ENCODE data around the gene JAG1. TPM values are rescaled to one million over a fixed set of nuclear protein-coding genes. Genes with fewer than 3 reads are reported as not detected.

Gene JAG1
- total RNA-seq: under 1 TPM in 1 of 2 donors, not detected in 1; 0.98 TPM

- H3K9me3 Mint-ChIP-seq: no peaks in the 10 kb centered on the region
- H3K27ac Mint-ChIP-seq: peak within 1 kb of the TSS; percentile 50
- peak within 1 kb of the TSS; percentile 88 for H3K4me3 Mint-ChIP-seq
- H3K4me1 Mint-ChIP-seq: peaks cover 5% of the 10 kb centered on the region
- peaks cover 5% of the 10 kb centered on the region for H3K36me3 Mint-ChIP-seq (ENCODE audit: low read depth)
- ATAC-seq (replicated peaks): peak; percentile 79
- peaks cover 49% of the 10 kb centered on the region for H3K27me3 Mint-ChIP-seq
These were observed at the start of gene JAG1 for GRCh38 chr20:10673842-10674683. Gene JAG1 (minus strand): TSS chr20:10673999. CDS start chr20:10673530, 469 bp downstream.

DNA sequence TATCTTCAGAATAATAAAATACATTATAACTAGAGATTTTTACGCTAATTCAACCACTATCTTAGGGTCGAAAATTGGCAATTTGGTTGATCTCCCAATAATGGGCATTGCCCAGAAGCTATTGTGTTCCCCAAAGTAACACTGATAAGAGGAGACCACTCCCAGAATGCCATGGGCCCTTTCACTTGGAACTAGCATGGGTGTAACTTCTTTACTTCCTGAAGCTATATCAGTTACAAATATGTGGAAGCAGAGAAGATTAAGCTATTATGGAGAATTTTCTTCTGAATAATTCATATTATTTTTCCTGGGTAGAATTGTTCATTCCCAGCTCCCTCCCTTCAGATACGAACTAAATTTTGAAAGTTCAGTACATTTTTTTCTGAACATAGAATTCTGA is 48.2 kb upstream of the JAG1 start:
- H3K27ac Mint-ChIP-seq: no peak overlapping the region
- no peaks in the 10 kb centered on the region for H3K9me3 Mint-ChIP-seq
- no peaks in the 10 kb centered on the region for H3K4me1 Mint-ChIP-seq
- H3K36me3 Mint-ChIP-seq (ENCODE audit: low read depth): no peaks in the 10 kb centered on the region
- ATAC-seq (replicated peaks): no peak
- no peak overlapping the region for H3K4me3 Mint-ChIP-seq
- H3K27me3 Mint-ChIP-seq: peaks cover 55% of the 10 kb centered on the region

DNA sequence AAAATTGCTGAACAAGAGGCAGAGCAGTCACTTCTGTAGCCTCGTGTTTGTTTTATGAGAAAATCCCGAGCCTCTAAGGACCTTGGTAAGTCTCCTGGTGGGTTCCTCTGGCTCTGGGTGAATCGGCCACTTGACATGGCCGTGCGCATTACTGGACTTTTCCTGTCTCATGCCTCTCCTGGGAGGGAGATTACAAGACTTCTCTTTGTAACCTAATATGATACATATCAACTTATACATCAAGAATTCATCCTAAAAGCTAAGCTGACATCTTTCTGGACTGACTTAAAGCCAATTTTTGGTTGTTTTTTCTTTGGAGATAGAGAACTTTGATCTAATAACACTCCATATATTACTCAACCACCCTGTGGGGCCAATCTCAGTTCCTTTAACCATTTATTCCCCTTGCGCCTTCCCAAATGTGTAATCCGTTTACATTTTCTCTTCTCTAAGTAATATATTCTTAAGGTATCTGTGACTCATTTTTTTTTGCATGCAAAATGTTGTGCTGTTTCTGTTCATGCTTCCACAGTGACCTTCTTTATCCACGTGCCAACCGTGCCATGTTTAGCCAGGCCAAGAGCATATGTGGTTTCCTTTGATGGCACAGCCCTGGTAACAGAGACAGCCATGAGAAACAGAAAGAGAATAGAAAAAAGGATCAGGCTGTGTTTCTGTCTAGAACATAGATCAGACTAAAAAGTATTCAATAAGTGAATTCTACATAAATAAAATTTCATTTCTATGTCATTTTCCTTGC is 47.5 kb upstream of the JAG1 start:
- Mint-ChIP-seq H3K27ac (no peak overlapping the region), H3K9me3 (no peaks in the 10 kb centered on the region), H3K4me1 (no peaks in the 10 kb centered on the region), H3K4me3 (no peak overlapping the region), H3K36me3 (ENCODE audit: low read depth) (no peaks in the 10 kb centered on the region), H3K27me3 (peaks cover 52% of the 10 kb centered on the region)
- ATAC-seq (replicated peaks): no peak

GRCh38 chr20:10720565-10720964 is 46.8 kb upstream of the JAG1 start:
- H3K27me3 Mint-ChIP-seq: peaks cover 48% of the 10 kb centered on the region
- H3K27ac Mint-ChIP-seq: no peak overlapping the region
- no peak for ATAC-seq (replicated peaks)
- no peaks in the 10 kb centered on the region for H3K4me1 Mint-ChIP-seq
- no peak overlapping the region for H3K4me3 Mint-ChIP-seq
- no peaks in the 10 kb centered on the region for H3K9me3 Mint-ChIP-seq
- no peaks in the 10 kb centered on the region for H3K36me3 Mint-ChIP-seq (ENCODE audit: low read depth)

DNA sequence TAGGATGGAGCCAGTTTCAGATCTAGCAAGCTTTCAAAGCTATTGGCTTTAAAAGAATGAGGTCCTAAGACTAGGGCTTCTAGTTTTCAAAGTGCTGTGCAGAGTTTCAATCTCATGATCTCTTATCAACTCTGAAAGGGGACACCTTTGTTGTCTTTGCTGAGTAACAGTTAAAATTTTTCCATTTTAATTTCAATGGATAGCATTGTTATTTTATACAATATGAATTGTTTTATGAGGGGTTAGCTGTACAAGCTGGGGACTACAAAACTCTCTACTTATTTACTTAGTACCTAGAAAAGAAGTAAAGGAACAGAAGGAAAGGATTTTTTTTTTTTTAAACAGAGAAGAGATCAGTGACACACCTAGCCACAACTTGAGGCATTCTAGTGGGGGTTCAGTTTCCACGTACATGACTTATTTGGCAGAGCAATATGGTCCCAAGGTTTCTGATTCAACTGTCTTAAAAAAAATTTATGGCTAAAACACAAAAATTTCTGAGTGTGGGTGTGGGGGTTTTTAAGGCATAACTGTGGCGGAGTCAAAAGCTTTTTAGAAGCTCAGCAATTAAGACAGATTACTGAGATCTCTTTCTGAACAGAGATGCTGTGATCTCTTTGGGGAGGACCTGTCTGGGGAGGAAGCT is 46.1 kb upstream of the JAG1 start:
- no peak overlapping the region for H3K4me3 Mint-ChIP-seq
- ATAC-seq (replicated peaks): no peak

DNA sequence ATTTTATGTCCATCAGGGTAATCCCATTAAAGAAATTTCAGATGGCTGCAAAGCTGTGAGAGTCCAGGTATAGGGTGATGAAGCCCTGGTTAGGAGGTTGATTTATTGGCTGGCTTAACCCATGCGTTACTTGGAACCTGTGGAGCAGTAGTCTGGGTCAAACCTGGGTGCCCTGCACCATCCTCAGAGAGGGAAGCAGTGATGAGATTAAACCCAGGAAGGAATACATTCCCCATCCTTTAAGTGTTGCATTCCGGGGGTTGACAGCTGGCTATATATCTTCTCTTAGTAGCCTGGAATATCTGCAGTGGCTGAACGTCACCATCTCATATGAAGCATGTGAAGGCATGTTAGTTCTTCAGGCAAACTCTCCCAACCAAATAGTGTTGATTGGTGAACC is 44.9 kb upstream of the JAG1 start:
- no peaks in the 10 kb centered on the region for H3K4me1 Mint-ChIP-seq
- no peak overlapping the region for H3K4me3 Mint-ChIP-seq
- H3K36me3 Mint-ChIP-seq (ENCODE audit: low read depth): no peaks in the 10 kb centered on the region
- H3K27me3 Mint-ChIP-seq: peaks cover 37% of the 10 kb centered on the region
- no peak for ATAC-seq (replicated peaks)
- no peaks in the 10 kb centered on the region for H3K9me3 Mint-ChIP-seq
- no peak overlapping the region for H3K27ac Mint-ChIP-seq

More for the DNA sequence above, 46.1 kb upstream of the JAG1 start:
- Mint-ChIP-seq H3K36me3 (ENCODE audit: low read depth) (no peaks in the 10 kb centered on the region), H3K27ac (no peak overlapping the region), H3K27me3 (peaks cover 46% of the 10 kb centered on the region), H3K9me3 (no peaks in the 10 kb centered on the region), H3K4me1 (no peaks in the 10 kb centered on the region)

GRCh38 chr20:10716855-10717254 is 43.1 kb upstream of the JAG1 start:
- Mint-ChIP-seq H3K27me3 (peaks cover 25% of the 10 kb centered on the region), H3K4me1 (no peaks in the 10 kb centered on the region), H3K36me3 (ENCODE audit: low read depth) (no peaks in the 10 kb centered on the region), H3K27ac (no peak overlapping the region), H3K4me3 (no peak overlapping the region), H3K9me3 (no peaks in the 10 kb centered on the region)
- no peak for ATAC-seq (replicated peaks)

DNA sequence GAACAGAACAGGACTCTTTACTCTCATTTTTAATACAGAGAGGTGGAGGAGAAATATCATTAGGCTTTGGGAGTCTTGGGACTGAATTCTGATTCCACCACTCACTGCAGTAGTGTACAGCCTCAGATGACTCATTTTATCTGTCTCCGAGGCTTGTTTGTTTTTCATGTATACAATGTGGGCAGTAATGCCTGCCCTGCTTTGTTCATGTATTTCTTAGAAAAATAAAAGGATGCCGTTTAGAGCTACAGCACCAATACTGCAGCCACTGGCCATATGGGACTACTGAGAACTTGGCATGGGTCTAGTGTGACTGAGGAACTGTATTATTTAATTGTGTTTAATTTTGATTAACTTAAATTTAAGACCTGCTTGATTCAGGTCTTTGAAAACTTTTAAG is 41.2 kb upstream of the JAG1 start:
- Mint-ChIP-seq H3K4me3 (no peak overlapping the region), H3K27ac (no peak overlapping the region), H3K27me3 (peaks cover 16% of the 10 kb centered on the region), H3K9me3 (no peaks in the 10 kb centered on the region), H3K4me1 (no peaks in the 10 kb centered on the region), H3K36me3 (ENCODE audit: low read depth) (no peaks in the 10 kb centered on the region)
- no peak for ATAC-seq (replicated peaks)

- H3K9me3 Mint-ChIP-seq: no peaks in the 10 kb centered on the region
- no peaks in the 10 kb centered on the region for H3K4me1 Mint-ChIP-seq
- peaks cover 16% of the 10 kb centered on the region for H3K27me3 Mint-ChIP-seq
- no peak for ATAC-seq (replicated peaks)
- no peak overlapping the region for H3K4me3 Mint-ChIP-seq
- H3K36me3 Mint-ChIP-seq (ENCODE audit: low read depth): no peaks in the 10 kb centered on the region
- no peak overlapping the region for H3K27ac Mint-ChIP-seq
These were observed 40.6 kb upstream of the JAG1 start for GRCh38 chr20:10714236-10714975.

- Mint-ChIP-seq H3K27me3 (peaks cover 14% of the 10 kb centered on the region), H3K36me3 (ENCODE audit: low read depth) (no peaks in the 10 kb centered on the region), H3K9me3 (no peaks in the 10 kb centered on the region), H3K4me3 (no peak overlapping the region), H3K27ac (no peak overlapping the region), H3K4me1 (no peaks in the 10 kb centered on the region)
- no peak for ATAC-seq (replicated peaks)
These were observed 39.4 kb upstream of the JAG1 start for GRCh38 chr20:10713161-10713560.

DNA sequence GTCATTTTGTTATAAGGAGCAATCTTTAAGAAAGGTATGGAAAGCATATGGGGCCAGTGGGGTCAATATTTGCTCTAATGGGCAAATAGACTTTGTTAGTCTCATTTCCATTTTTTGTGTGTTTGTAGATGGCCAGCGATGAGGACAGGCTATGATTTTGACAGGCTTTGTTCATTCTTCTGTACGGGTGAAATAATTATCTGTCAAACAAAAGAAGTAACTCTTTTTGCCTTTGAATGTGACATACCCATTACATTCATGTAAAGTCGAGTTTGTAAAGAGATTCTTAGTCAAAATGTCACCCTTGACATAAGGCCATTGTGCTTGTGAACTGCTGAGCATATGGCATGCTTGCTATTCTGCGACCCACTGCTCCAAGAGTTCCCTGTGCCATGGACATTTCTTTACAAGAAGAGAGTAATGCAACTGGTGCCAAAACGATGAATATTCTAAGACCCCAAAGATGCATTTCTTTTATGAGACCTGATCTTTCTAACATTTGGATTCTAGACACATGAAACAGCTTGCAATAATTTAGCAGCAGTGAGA is 38.2 kb upstream of the JAG1 start:
- no peaks in the 10 kb centered on the region for H3K9me3 Mint-ChIP-seq
- H3K27me3 Mint-ChIP-seq: peaks cover 10% of the 10 kb centered on the region
- H3K4me3 Mint-ChIP-seq: no peak overlapping the region
- H3K27ac Mint-ChIP-seq: no peak overlapping the region
- H3K4me1 Mint-ChIP-seq: no peaks in the 10 kb centered on the region
- ATAC-seq (replicated peaks): no peak
- no peaks in the 10 kb centered on the region for H3K36me3 Mint-ChIP-seq (ENCODE audit: low read depth)

- Mint-ChIP-seq H3K27me3 (peaks cover 9% of the 10 kb centered on the region), H3K9me3 (no peaks in the 10 kb centered on the region), H3K36me3 (ENCODE audit: low read depth) (no peaks in the 10 kb centered on the region), H3K27ac (no peak overlapping the region), H3K4me3 (no peak overlapping the region), H3K4me1 (no peaks in the 10 kb centered on the region)
- no peak for ATAC-seq (replicated peaks)
These were observed 37.4 kb upstream of the JAG1 start for GRCh38 chr20:10710991-10711775.

GRCh38 chr20:10709916-10710315 is 36.1 kb upstream of the JAG1 start:
- peaks cover 3% of the 10 kb centered on the region for H3K9me3 Mint-ChIP-seq

More at GRCh38 chr20:10709916-10710315, 36.1 kb upstream of the JAG1 start:
- Mint-ChIP-seq H3K27ac (no peak overlapping the region), H3K4me3 (no peak overlapping the region), H3K36me3 (ENCODE audit: low read depth) (no peaks in the 10 kb centered on the region), H3K27me3 (peaks cover 15% of the 10 kb centered on the region), H3K4me1 (no peaks in the 10 kb centered on the region)
- no peak for ATAC-seq (replicated peaks)

All from activated T-helper 17 cell treated with anti-CD3 and anti-CD28 coated beads, Interleukin-2, amount 50 U/mL, for 72 hours (primary cell).